ENCODE results near the gene AFAP1.

GRCh38 chr4:7865533-7865932 is 74.1 kb downstream of the AFAP1 start:
- TF ChIP-seq SUZ12 (IDR thresholded peaks at IDR 0.05) (no peak), BHLHE40 (IDR thresholded peaks at IDR 0.05; ENCODE audit: borderline replicate concordance) (no peak), TARDBP (IDR thresholded peaks at IDR 0.05) (no peak)
